WTC11 (cell line): ENCODE measurements around the gene TGFBRAP1. TPM values are rescaled to one million over a fixed set of nuclear protein-coding genes. Genes with fewer than 3 reads are reported as not detected.
A peak's percentile ranks its signal among the peaks of the same experiment; 100 is the strongest.

ENCODE experiments used
- ATAC-seq: fragments of 200-7000 bp; cut with Tn5 transposase; 2 replicates; pipeline ENCODE4 v1.10.0; 2021; ENCODE audit warnings: mild to moderate bottlenecking, moderate library complexity
- CTCF ChIA-PET: fragments of 300-600 bp; sonication (Branson Sonifier 250); formaldehyde crosslinking; loops from one replicate; lab custom pipeline; 2021; ENCODE audit warnings: antibody characterized with exemption; lab: Charles Lee
- POLR2A ChIA-PET: fragments of 350-600 bp; sonication (Branson Sonifier 250); formaldehyde crosslinking; loops from one replicate; lab custom pipeline; 2021; ENCODE audit warnings: antibody characterized with exemption; lab: Charles Lee
- DNase-seq: peaks from one replicate; pipeline ENCODE4 v3.0.0; 2021; ENCODE audit warnings: low spot score
- H3K27ac Mint-ChIP-seq: 2 replicates; pipeline ENCODE4 v1.8.0; 2021; ENCODE audit warnings: mixed read lengths
- H3K27me3 Mint-ChIP-seq: 2 replicates; pipeline ENCODE4 v1.8.0; 2021; ENCODE audit warnings: low read depth, mild to moderate bottlenecking, moderate library complexity, mixed read lengths
- H3K36me3 Mint-ChIP-seq: 2 replicates; pipeline ENCODE4 v1.8.0; 2021; ENCODE audit warnings: mixed read lengths
- H3K4me1 Mint-ChIP-seq: 2 replicates; pipeline ENCODE4 v1.8.0; 2022; ENCODE audit warnings: mixed read lengths
- H3K4me3 Mint-ChIP-seq: 2 replicates; pipeline ENCODE4 v1.8.0; 2021; ENCODE audit warnings: mild to moderate bottlenecking, moderate library complexity, mixed read lengths
- H3K9me3 Mint-ChIP-seq: 2 replicates; pipeline ENCODE4 v1.8.0; 2021; ENCODE audit warnings: mixed read lengths
- JAZF1 ChIP-seq: fragments of 250-450 bp; sonication (Bioruptor Pico); IDR thresholded peaks from 2 replicates; pipeline ENCODE4 v1.9.0; 2021; ENCODE audit warnings: moderate library complexity, mild to moderate bottlenecking, inconsistent platforms
- MXD4 ChIP-seq: fragments of 250-450 bp; sonication (Bioruptor Pico); IDR thresholded peaks from 2 replicates; pipeline ENCODE4 v1.8.0; 2021; ENCODE audit warnings: mild to moderate bottlenecking, moderate library complexity, borderline replicate concordance
- NFATC4 ChIP-seq: fragments of 250-450 bp; sonication (Bioruptor Pico); IDR thresholded peaks from 2 replicates; pipeline ENCODE4 v1.9.0; 2021; ENCODE audit warnings: mild to moderate bottlenecking
- NFE2L1 ChIP-seq: sonication (generic); formaldehyde crosslinking; IDR thresholded peaks from 2 replicates; pipeline ENCODE4 v1.8.1; 2023; ENCODE audit warnings: missing genetic modification reagents
- NR2C2 ChIP-seq: sonication (generic); formaldehyde crosslinking; IDR thresholded peaks from 2 replicates; pipeline ENCODE4 v1.8.0; 2022; ENCODE audit warnings: mild to moderate bottlenecking, missing genetic modification reagents
- TEAD1 ChIP-seq: sonication (generic); formaldehyde crosslinking; IDR thresholded peaks from 2 replicates; pipeline ENCODE4 v1.8.0; 2022; ENCODE audit warnings: mild to moderate bottlenecking, missing genetic modification reagents
- total RNA-seq: library from RNA; stranded (reverse); gene quantifications from 3 replicates; pipeline ENCODE4 v1.2.3, GENCODE V29; 2021
- TF ChIP-seq, protein P1 (sequence below): sonication (generic); formaldehyde crosslinking; IDR thresholded peaks from 2 replicates; pipeline ENCODE4 v1.8.1; 2023; ENCODE audit warnings: mild to moderate bottlenecking, missing genetic modification reagents
- TF ChIP-seq, protein P2 (sequence below): sonication (generic); formaldehyde crosslinking; IDR thresholded peaks from 2 replicates; pipeline ENCODE4 v1.8.0; 2023; ENCODE audit warnings: missing genetic modification reagents, mild to moderate bottlenecking, borderline replicate concordance
- TF ChIP-seq, protein P3 (sequence below): fragments of 250-450 bp; sonication (Bioruptor Pico); IDR thresholded peaks from 2 replicates; pipeline ENCODE4 v1.8.0; 2021; ENCODE audit warnings: mild to moderate bottlenecking
- TF ChIP-seq, protein P4 (sequence below): sonication (generic); formaldehyde crosslinking; IDR thresholded peaks from 2 replicates; pipeline ENCODE4 v1.8.1; 2023; ENCODE audit warnings: mild to moderate bottlenecking, moderate library complexity, missing genetic modification reagents
- TF ChIP-seq, protein P5 (sequence below): sonication (generic); formaldehyde crosslinking; IDR thresholded peaks from 2 replicates; pipeline ENCODE4 v1.8.0; 2022; ENCODE audit warnings: mild to moderate bottlenecking, missing genetic modification reagents
- TF ChIP-seq, protein P6 (sequence below): sonication (generic); formaldehyde crosslinking; IDR thresholded peaks from 2 replicates; pipeline ENCODE4 v1.8.1; 2023; ENCODE audit warnings: mild to moderate bottlenecking, missing genetic modification reagents, moderate library complexity
- TF ChIP-seq, protein P7 (sequence below): sonication (generic); formaldehyde crosslinking; IDR thresholded peaks from 2 replicates; pipeline ENCODE4 v1.8.1; 2023; ENCODE audit warnings: mild to moderate bottlenecking, missing genetic modification reagents
- TF ChIP-seq, protein P8 (sequence below): sonication (generic); formaldehyde crosslinking; IDR thresholded peaks from 2 replicates; pipeline ENCODE4 v1.8.0; 2022; ENCODE audit warnings: missing genetic modification reagents
- TF ChIP-seq, protein P9 (sequence below): sonication (generic); formaldehyde crosslinking; IDR thresholded peaks from 2 replicates; pipeline ENCODE4 v1.8.1; 2023; ENCODE audit warnings: mild to moderate bottlenecking, missing genetic modification reagents, moderate library complexity

Gene TGFBRAP1
- total RNA-seq, 1 experiment from 2014 or later = 16.3 TPM

DNA sequence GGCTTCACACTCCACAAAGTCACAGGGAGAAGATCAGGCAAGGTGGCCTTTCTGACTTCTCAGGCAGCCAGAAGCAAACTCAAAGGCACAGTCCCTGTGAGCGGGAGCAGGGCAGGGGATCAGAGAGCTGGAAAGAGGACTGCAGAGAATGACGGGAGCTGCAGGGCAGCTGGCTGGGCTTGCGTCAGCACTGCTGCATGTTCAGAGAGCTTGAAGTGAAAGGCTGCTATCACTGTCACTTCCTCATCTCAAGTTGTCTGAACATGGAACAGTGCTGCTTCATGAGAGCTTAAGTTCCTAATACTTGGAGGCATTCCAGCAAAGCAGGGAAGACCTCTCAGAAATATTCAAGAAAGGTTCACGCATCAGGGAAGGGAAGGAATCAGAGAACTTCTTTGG, 20.4 kb downstream of the TGFBRAP1 start (continued):
- TF ChIP-seq, protein P1, sequence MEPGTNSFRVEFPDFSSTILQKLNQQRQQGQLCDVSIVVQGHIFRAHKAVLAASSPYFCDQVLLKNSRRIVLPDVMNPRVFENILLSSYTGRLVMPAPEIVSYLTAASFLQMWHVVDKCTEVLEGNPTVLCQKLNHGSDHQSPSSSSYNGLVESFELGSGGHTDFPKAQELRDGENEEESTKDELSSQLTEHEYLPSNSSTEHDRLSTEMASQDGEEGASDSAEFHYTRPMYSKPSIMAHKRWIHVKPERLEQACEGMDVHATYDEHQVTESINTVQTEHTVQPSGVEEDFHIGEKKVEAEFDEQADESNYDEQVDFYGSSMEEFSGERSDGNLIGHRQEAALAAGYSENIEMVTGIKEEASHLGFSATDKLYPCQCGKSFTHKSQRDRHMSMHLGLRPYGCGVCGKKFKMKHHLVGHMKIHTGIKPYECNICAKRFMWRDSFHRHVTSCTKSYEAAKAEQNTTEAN (CRISPR knock-in tag) = no peak
- TF ChIP-seq, protein P2, sequence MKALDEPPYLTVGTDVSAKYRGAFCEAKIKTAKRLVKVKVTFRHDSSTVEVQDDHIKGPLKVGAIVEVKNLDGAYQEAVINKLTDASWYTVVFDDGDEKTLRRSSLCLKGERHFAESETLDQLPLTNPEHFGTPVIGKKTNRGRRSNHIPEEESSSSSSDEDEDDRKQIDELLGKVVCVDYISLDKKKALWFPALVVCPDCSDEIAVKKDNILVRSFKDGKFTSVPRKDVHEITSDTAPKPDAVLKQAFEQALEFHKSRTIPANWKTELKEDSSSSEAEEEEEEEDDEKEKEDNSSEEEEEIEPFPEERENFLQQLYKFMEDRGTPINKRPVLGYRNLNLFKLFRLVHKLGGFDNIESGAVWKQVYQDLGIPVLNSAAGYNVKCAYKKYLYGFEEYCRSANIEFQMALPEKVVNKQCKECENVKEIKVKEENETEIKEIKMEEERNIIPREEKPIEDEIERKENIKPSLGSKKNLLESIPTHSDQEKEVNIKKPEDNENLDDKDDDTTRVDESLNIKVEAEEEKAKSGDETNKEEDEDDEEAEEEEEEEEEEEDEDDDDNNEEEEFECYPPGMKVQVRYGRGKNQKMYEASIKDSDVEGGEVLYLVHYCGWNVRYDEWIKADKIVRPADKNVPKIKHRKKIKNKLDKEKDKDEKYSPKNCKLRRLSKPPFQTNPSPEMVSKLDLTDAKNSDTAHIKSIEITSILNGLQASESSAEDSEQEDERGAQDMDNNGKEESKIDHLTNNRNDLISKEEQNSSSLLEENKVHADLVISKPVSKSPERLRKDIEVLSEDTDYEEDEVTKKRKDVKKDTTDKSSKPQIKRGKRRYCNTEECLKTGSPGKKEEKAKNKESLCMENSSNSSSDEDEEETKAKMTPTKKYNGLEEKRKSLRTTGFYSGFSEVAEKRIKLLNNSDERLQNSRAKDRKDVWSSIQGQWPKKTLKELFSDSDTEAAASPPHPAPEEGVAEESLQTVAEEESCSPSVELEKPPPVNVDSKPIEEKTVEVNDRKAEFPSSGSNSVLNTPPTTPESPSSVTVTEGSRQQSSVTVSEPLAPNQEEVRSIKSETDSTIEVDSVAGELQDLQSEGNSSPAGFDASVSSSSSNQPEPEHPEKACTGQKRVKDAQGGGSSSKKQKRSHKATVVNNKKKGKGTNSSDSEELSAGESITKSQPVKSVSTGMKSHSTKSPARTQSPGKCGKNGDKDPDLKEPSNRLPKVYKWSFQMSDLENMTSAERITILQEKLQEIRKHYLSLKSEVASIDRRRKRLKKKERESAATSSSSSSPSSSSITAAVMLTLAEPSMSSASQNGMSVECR (CRISPR knock-in tag) = no peak
- TF ChIP-seq, protein P3, sequence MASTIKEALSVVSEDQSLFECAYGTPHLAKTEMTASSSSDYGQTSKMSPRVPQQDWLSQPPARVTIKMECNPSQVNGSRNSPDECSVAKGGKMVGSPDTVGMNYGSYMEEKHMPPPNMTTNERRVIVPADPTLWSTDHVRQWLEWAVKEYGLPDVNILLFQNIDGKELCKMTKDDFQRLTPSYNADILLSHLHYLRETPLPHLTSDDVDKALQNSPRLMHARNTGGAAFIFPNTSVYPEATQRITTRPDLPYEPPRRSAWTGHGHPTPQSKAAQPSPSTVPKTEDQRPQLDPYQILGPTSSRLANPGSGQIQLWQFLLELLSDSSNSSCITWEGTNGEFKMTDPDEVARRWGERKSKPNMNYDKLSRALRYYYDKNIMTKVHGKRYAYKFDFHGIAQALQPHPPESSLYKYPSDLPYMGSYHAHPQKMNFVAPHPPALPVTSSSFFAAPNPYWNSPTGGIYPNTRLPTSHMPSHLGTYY (CRISPR knock-in tag) = no peak
- TF ChIP-seq, protein P4, sequence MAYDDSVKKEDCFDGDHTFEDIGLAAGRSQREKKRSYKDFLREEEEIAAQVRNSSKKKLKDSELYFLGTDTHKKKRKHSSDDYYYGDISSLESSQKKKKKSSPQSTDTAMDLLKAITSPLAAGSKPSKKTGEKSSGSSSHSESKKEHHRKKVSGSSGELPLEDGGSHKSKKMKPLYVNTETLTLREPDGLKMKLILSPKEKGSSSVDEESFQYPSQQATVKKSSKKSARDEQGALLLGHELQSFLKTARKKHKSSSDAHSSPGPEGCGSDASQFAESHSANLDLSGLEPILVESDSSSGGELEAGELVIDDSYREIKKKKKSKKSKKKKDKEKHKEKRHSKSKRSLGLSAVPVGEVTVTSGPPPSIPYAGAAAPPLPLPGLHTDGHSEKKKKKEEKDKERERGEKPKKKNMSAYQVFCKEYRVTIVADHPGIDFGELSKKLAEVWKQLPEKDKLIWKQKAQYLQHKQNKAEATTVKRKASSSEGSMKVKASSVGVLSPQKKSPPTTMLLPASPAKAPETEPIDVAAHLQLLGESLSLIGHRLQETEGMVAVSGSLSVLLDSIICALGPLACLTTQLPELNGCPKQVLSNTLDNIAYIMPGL (CRISPR knock-in tag) = no peak
- TF ChIP-seq NFE2L1 (CRISPR knock-in tag) = no peak
- TF ChIP-seq JAZF1 (CRISPR knock-in tag) = no peak

DNA sequence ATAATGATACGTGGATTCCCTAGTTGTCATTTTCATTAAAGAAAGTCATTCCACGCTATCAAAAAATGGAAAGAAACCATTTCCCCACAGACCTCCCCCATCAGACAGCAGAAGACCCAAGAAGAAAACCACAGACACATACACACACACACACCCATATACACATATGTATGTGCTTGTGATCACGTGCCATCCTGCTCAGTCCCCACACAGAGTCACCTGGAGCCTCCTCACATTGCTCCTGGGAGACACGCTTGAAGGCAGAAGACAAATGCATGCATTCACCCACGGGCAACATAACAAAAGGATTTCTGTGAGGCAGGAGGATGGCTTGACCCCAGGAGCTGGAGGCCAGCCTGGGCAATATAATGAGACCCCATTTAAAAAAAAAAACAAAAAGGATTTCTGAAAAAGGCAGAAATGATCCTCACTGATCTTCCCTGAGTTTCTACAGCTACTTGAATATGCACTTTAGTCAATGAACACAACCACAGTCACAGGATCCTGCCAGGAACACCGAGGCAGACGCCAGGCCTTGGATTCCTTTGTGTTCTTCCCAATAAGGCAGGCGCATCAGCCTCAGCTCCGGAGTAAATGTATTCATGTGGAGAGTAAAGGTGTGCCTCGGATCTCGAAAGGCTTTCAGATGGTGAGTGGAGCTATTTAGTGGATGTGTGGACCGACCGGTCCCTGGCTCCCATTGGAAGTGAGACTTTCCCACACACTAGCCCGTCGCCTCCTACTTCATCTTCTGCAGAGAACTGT, 21.0 kb downstream of the TGFBRAP1 start:
- H3K27ac Mint-ChIP-seq = peak overlapping the region; percentile 77
- TF ChIP-seq, protein P5, sequence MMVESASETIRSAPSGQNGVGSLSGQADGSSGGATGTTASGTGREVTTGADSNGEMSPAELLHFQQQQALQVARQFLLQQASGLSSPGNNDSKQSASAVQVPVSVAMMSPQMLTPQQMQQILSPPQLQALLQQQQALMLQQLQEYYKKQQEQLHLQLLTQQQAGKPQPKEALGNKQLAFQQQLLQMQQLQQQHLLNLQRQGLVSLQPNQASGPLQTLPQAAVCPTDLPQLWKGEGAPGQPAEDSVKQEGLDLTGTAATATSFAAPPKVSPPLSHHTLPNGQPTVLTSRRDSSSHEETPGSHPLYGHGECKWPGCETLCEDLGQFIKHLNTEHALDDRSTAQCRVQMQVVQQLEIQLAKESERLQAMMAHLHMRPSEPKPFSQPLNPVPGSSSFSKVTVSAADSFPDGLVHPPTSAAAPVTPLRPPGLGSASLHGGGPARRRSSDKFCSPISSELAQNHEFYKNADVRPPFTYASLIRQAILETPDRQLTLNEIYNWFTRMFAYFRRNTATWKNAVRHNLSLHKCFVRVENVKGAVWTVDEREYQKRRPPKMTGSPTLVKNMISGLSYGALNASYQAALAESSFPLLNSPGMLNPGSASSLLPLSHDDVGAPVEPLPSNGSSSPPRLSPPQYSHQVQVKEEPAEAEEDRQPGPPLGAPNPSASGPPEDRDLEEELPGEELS (CRISPR knock-in tag) = no peak
- TF ChIP-seq, protein P6, sequence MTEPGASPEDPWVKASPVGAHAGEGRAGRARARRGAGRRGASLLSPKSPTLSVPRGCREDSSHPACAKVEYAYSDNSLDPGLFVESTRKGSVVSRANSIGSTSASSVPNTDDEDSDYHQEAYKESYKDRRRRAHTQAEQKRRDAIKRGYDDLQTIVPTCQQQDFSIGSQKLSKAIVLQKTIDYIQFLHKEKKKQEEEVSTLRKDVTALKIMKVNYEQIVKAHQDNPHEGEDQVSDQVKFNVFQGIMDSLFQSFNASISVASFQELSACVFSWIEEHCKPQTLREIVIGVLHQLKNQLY (CRISPR knock-in tag) = no peak
- TF ChIP-seq MXD4 (CRISPR knock-in tag) = no peak
- TF ChIP-seq, protein P7, sequence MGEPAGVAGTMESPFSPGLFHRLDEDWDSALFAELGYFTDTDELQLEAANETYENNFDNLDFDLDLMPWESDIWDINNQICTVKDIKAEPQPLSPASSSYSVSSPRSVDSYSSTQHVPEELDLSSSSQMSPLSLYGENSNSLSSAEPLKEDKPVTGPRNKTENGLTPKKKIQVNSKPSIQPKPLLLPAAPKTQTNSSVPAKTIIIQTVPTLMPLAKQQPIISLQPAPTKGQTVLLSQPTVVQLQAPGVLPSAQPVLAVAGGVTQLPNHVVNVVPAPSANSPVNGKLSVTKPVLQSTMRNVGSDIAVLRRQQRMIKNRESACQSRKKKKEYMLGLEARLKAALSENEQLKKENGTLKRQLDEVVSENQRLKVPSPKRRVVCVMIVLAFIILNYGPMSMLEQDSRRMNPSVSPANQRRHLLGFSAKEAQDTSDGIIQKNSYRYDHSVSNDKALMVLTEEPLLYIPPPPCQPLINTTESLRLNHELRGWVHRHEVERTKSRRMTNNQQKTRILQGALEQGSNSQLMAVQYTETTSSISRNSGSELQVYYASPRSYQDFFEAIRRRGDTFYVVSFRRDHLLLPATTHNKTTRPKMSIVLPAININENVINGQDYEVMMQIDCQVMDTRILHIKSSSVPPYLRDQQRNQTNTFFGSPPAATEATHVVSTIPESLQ = no peak
- no peak for TF ChIP-seq NR2C2 (CRISPR knock-in tag)
- TF ChIP-seq, protein P8, sequence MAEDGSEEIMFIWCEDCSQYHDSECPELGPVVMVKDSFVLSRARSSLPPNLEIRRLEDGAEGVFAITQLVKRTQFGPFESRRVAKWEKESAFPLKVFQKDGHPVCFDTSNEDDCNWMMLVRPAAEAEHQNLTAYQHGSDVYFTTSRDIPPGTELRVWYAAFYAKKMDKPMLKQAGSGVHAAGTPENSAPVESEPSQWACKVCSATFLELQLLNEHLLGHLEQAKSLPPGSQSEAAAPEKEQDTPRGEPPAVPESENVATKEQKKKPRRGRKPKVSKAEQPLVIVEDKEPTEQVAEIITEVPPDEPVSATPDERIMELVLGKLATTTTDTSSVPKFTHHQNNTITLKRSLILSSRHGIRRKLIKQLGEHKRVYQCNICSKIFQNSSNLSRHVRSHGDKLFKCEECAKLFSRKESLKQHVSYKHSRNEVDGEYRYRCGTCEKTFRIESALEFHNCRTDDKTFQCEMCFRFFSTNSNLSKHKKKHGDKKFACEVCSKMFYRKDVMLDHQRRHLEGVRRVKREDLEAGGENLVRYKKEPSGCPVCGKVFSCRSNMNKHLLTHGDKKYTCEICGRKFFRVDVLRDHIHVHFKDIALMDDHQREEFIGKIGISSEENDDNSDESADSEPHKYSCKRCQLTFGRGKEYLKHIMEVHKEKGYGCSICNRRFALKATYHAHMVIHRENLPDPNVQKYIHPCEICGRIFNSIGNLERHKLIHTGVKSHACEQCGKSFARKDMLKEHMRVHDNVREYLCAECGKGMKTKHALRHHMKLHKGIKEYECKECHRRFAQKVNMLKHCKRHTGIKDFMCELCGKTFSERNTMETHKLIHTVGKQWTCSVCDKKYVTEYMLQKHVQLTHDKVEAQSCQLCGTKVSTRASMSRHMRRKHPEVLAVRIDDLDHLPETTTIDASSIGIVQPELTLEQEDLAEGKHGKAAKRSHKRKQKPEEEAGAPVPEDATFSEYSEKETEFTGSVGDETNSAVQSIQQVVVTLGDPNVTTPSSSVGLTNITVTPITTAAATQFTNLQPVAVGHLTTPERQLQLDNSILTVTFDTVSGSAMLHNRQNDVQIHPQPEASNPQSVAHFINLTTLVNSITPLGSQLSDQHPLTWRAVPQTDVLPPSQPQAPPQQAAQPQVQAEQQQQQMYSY = no peak
- no peak for TF ChIP-seq TEAD1 (CRISPR knock-in tag)
- no peak for TF ChIP-seq NFATC4 (CRISPR knock-in tag)
- TF ChIP-seq, protein P9, sequence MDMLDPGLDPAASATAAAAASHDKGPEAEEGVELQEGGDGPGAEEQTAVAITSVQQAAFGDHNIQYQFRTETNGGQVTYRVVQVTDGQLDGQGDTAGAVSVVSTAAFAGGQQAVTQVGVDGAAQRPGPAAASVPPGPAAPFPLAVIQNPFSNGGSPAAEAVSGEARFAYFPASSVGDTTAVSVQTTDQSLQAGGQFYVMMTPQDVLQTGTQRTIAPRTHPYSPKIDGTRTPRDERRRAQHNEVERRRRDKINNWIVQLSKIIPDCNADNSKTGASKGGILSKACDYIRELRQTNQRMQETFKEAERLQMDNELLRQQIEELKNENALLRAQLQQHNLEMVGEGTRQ = no peak

More for the DNA sequence above, 21.0 kb downstream of the TGFBRAP1 start:
- Mint-ChIP-seq H3K4me3 (no peak overlapping the region), H3K4me1 (peaks cover 19% of the 10 kb centered on the region), H3K36me3 (peaks cover 18% of the 10 kb centered on the region), H3K9me3 (no peaks in the 10 kb centered on the region), H3K27me3 (no peaks in the 10 kb centered on the region)
- POLR2A ChIA-PET = interaction anchor here (0.8 kb wide), 1 partner anchor 14 kb away, joined by 3 read pairs; no protein-coding TSS in a partner anchor
- CTCF ChIA-PET = interaction anchor here (1.4 to 2.6 kb wide), 3 partner anchors 9 to 14 kb away, joined by 4 to 10 read pairs (median 9); no protein-coding TSS in a partner anchor
- DNase-seq = no peak
- ATAC-seq = peak; percentile 50
